Spleen (tissue), 7 donors: ENCODE data around the gene GAS2L3.
"Not testable (repeated sequence)": the region's sequence is repeated elsewhere in the genome, so short reads cannot be mapped to it uniquely, and the experiment has no call there.

Experiments
- POLR2A ChIP-seq, 3 donors: fragments of 450-650 bp; IDR thresholded peaks; one replicate each; pipeline ENCODE4 v1.5.1; 2017; ENCODE audit warnings: antibody characterized with exemption in 3 of 3, mild to moderate bottlenecking in 1 of 3
- POLR2AphosphoS5 ChIP-seq, 3 donors: sonication (generic); formaldehyde crosslinking; IDR thresholded peaks; one replicate each; pipeline ENCODE4 v1.5.1; 2017; ENCODE audit warnings: antibody characterized with exemption in 3 of 3
- TF ChIP-seq, protein P1 (sequence below), 11 experiments: fragments of 200-600 bp in 7 of 11; fragments of 450-650 bp in 4 of 11; sonication (generic) in 4 of 11; IDR thresholded peaks in 8 of 11; conservative IDR thresholded peaks in 3 of 11; 1 replicate in 7 of 11; 2 replicates in 4 of 11; pipeline versions ENCODE4 v1.4.0 to v1.8.0; 2016 to 2021; ENCODE audit warnings: antibody characterized with exemption in 11 of 11, inconsistent platforms in 4 of 11, mild to moderate bottlenecking in 1 of 11
- donor health status: DM: no; HTN: no; CAD: no; lungs with moderate emphysema.
- donor health status: DM: no; HTN: no; CAD: no.
- donor health status: DM: no; HTN: no; CAD: no.

DNA sequence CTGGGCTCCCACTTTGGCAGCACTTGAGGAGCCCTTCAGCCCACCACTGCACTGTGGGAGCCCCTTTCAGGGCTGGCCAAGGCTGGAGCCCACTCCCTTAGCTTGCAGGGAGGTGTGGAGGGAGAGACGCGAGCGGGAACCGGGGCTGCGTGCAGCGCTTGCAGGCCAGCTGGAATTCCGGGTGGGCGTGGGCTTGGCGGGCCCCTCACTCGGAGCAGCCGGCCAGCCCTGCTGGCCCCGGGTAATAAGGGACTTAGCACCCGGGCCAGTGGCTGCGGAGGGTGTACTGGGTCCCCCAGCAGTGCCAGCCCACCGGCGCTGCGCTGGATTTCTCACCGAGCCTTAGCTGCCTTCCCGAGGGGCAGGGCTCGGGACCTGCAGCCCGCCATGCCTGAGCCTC is 14.2 kb upstream of the GAS2L3 start:
- TF ChIP-seq, protein P1, sequence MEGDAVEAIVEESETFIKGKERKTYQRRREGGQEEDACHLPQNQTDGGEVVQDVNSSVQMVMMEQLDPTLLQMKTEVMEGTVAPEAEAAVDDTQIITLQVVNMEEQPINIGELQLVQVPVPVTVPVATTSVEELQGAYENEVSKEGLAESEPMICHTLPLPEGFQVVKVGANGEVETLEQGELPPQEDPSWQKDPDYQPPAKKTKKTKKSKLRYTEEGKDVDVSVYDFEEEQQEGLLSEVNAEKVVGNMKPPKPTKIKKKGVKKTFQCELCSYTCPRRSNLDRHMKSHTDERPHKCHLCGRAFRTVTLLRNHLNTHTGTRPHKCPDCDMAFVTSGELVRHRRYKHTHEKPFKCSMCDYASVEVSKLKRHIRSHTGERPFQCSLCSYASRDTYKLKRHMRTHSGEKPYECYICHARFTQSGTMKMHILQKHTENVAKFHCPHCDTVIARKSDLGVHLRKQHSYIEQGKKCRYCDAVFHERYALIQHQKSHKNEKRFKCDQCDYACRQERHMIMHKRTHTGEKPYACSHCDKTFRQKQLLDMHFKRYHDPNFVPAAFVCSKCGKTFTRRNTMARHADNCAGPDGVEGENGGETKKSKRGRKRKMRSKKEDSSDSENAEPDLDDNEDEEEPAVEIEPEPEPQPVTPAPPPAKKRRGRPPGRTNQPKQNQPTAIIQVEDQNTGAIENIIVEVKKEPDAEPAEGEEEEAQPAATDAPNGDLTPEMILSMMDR (IDR thresholded peaks at IDR 0.05 in 8 of 11, conservative IDR thresholded peaks at IDR 0.05 in 3 of 11): not testable (repeated sequence)
- TF ChIP-seq POLR2A, POLR2AphosphoS5 (IDR thresholded peaks at IDR 0.05): not testable (repeated sequence)
